Type B pancreatic cell (in vitro differentiated cells): ENCODE results near the gene NGLY1. TPM values are rescaled to one million over a fixed set of nuclear protein-coding genes. Genes with fewer than 3 reads are reported as not detected.

Experiments used
- DNase-seq: peaks from one replicate; pipeline ENCODE4 v3.0.0; 2021; ENCODE audit warnings: mixed read lengths; ENCODE audit not compliant: unreplicated experiment; ENCODE audit errors: extremely low spot score
- H3K27ac Mint-ChIP-seq: 2 replicates; pipeline ENCODE4 v1.8.0; 2021; ENCODE audit warnings: mild to moderate bottlenecking, mixed read lengths
- H3K27me3 Mint-ChIP-seq: 2 replicates; pipeline ENCODE4 v1.8.0; 2021; ENCODE audit warnings: mixed read lengths
- H3K36me3 Mint-ChIP-seq: 2 replicates; pipeline ENCODE4 v1.8.0; 2021; ENCODE audit warnings: mixed read lengths
- H3K4me1 Mint-ChIP-seq: one replicate; pipeline ENCODE4 v1.8.0; 2021; ENCODE audit warnings: mixed read lengths; ENCODE audit not compliant: unreplicated experiment
- H3K4me3 Mint-ChIP-seq: 2 replicates; pipeline ENCODE4 v1.8.0; 2021; ENCODE audit warnings: mild to moderate bottlenecking, mixed read lengths
- H3K9me3 Mint-ChIP-seq: 2 replicates; pipeline ENCODE4 v1.8.0; 2021; ENCODE audit warnings: mixed read lengths
- total RNA-seq: library from RNA; stranded (reverse); gene quantifications from 2 replicates; pipeline ENCODE4 v1.2.1, GENCODE V29; 2021; ENCODE audit warnings: low replicate concordance
- TF ChIP-seq, protein P1 (sequence below): fragments of 200-600 bp; sonication (generic); conservative IDR thresholded peaks from 2 replicates; pipeline ENCODE4 v1.5.0; 2021; ENCODE audit warnings: antibody characterized with exemption, mild to moderate bottlenecking

NGLY1 gene
- total RNA-seq, 1 donor from 2014 or later = 38.9 TPM

DNA sequence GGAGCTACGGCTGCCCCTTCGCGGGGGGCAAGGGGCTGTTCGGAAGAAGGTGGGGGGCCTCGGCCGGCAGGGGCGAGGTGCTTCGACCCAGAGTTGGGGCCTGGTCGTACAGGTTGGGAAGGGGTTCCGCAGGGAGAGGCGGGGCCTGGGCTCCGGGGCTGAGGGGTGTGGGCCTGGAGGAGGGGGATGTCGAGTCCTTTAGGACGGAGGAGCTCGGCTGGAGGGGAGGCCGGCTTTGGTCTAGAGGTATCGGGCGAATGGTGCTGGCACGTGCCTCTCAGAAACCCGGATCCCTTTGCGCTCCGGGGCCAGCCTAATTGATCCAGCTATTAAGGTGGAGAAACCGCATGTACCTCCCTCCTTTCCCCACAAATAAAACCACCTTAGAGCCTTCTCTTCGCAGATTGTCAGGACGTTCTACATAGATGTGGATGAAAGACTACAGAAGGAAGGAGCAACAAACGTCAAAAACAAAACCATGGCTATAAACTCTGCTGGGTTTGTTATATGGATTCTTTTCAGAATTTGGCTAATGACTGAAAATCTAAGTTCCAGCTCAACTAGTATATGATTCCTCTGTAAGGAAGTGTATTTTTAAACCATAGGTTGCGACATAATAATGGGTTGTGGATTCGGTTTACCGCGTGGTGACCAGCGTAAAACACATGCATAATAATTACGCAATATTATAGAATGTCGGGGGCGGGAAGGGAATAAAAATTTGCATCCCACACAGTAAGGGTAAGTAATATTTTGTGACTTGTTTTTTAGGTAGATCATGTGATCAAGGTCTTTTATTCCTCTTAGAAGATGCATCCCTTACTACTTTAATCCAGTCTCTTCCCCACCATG, 644 bp upstream of the NGLY1 start:
- Mint-ChIP-seq H3K27ac (peak overlapping the region; percentile 76), H3K27me3 (no peaks in the 10 kb centered on the region), H3K36me3 (peaks cover 4% of the 10 kb centered on the region), H3K4me1 (peaks cover 46% of the 10 kb centered on the region), H3K9me3 (no peaks in the 10 kb centered on the region), H3K4me3 (peak overlapping the region; percentile 88)
- DNase-seq = peak; percentile 79
- TF ChIP-seq, protein P1, sequence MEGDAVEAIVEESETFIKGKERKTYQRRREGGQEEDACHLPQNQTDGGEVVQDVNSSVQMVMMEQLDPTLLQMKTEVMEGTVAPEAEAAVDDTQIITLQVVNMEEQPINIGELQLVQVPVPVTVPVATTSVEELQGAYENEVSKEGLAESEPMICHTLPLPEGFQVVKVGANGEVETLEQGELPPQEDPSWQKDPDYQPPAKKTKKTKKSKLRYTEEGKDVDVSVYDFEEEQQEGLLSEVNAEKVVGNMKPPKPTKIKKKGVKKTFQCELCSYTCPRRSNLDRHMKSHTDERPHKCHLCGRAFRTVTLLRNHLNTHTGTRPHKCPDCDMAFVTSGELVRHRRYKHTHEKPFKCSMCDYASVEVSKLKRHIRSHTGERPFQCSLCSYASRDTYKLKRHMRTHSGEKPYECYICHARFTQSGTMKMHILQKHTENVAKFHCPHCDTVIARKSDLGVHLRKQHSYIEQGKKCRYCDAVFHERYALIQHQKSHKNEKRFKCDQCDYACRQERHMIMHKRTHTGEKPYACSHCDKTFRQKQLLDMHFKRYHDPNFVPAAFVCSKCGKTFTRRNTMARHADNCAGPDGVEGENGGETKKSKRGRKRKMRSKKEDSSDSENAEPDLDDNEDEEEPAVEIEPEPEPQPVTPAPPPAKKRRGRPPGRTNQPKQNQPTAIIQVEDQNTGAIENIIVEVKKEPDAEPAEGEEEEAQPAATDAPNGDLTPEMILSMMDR = peak; percentile 11

DNA sequence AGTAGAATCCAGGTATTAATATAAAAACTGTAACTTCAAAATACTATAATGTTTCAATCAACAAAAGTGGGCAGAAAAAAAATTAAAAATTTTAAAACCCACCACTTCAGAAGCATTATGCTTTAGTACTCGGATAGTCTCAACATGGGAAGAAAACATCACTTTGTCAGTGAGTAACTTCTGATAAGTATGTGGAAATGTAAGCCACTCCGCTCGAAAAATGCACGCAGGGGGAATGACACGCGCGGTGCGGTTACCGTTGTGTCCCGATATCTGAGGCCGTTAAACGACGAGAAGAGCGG, 656 bp downstream of the NGLY1 start:
- Mint-ChIP-seq H3K4me1 (peaks cover 36% of the 10 kb centered on the region), H3K27me3 (no peaks in the 10 kb centered on the region), H3K36me3 (peaks cover 14% of the 10 kb centered on the region), H3K4me3 (peak overlapping the region; percentile 93), H3K27ac (peak overlapping the region; percentile 70), H3K9me3 (no peaks in the 10 kb centered on the region)
- TF ChIP-seq, protein P1 = no peak
- DNase-seq = no peak

DNA sequence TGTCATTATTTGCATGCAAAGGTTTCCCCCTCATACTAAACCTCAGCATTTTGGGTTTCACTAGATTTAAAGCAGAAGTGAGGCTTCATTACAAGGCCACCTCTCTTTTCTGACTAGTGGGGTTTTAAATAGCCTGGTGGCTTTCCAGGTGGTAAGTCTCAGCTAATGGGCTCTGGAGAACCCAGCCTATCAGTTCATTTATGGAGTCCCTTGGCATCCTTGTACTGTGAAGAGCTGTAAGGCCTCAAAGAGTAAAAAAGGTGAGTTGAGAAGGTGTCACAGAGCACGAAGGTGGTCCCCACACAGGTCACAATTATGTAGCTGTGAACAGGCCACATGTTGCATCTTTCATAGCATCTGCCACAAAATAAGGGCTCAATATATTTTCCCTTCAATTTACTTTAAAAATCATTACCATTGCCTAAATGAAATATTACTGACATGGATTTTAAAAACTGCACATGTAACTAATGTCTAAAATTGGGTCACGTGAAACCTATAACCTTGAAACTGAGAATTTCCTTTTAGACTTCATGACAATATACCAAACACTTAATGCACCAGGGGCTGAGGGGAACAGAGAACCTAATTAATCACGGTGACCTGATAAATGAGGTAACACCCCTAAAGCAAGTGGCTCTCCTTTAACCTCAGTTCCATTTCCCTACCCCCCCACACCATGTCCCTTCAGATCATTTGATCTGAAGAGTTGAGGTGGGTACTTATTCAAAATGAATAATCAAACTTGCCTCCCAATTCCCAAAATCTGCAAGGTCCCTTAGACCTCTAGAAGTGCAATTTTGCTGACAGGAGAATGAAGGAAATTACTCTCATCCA, 1.3 kb downstream of the NGLY1 start:
- Mint-ChIP-seq H3K9me3 (no peaks in the 10 kb centered on the region), H3K27ac (peak overlapping the region; percentile 70), H3K36me3 (peaks cover 18% of the 10 kb centered on the region), H3K27me3 (no peaks in the 10 kb centered on the region), H3K4me1 (peaks cover 30% of the 10 kb centered on the region), H3K4me3 (peak overlapping the region; percentile 93)
- TF ChIP-seq, protein P1 = no peak
- DNase-seq = no peak

DNA sequence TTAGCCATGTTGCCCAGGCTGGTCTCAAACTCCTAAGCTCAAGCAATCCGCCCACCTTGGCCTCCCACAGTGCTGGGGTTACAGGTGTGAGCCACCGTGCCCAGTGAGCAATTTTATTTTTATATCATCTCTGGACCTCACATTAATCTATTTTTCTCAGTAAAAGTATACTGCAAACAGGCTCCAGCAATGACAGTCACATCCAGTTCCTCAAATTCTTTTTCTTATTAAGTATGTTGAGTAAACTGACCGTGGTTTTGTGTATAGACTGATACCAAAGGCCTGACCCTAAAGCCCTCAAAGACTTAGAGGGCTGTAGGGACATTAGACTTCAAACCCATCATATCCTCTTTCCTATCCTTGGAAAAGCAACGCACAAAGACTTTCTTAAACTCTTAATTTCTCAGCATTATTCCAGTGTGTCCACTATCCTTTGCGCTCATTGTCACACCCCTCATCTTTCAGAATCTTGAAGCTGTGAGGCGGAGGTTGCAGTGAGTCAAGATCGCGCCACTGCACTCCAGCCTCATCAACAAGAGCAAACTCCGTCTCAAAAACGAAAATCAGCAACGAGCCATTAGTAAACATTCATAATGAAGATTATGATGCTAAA, 2.0 kb downstream of the NGLY1 start:
- no peak for DNase-seq
- no peak overlapping the region for H3K27ac Mint-ChIP-seq
- no peaks in the 10 kb centered on the region for H3K27me3 Mint-ChIP-seq
- H3K4me3 Mint-ChIP-seq = peak overlapping the region; percentile 58
- peaks cover 30% of the 10 kb centered on the region for H3K4me1 Mint-ChIP-seq
- TF ChIP-seq, protein P1 = no peak
- H3K36me3 Mint-ChIP-seq = peaks cover 25% of the 10 kb centered on the region
- H3K9me3 Mint-ChIP-seq = no peaks in the 10 kb centered on the region

DNA sequence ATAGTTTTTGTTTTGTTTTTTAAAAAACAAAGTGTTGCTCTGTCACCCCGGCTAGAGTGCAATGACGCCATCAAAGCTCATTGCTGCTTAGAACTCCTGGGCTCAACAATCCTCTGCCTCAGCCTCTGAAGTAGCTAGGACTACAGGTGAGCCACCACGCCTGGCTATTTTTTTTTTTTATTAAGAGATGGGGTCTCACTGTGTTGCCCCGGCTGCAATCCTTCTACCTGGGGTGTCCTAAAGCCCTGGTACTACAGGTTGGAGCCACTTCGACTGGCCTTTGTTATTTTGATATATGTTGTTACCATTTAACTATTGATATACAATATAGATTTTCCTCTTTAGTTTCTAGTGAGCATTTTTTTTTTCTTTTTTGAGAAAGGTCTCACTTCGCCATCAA, 2.6 kb downstream of the NGLY1 start:
- TF ChIP-seq, protein P1 = no peak
- H3K9me3 Mint-ChIP-seq = no peaks in the 10 kb centered on the region
- no peak overlapping the region for H3K27ac Mint-ChIP-seq

More for the DNA sequence above, 2.6 kb downstream of the NGLY1 start:
- Mint-ChIP-seq H3K4me3 (no peak overlapping the region), H3K27me3 (no peaks in the 10 kb centered on the region), H3K4me1 (peaks cover 30% of the 10 kb centered on the region), H3K36me3 (peaks cover 31% of the 10 kb centered on the region)
- DNase-seq = no peak
